ENCODE results near the gene IFNB1.

- no peak for TF ChIP-seq POLR2A (IDR thresholded peaks at IDR 0.05; ENCODE audit: low read length)
- no peak for TF ChIP-seq GATA1 (IDR thresholded peaks at IDR 0.05; ENCODE audit: low read depth, low read length)
Measured at GRCh38 chr9:21070906-21071305, 6.8 kb downstream of the IFNB1 start.

All from erythroblast (primary cell).